Mucosa of stomach (tissue), 1 donor: Measurements from ENCODE around the gene PADI2.

Experiments
- H3K27me3 ChIP-seq: one replicate; pipeline ENCODE4 v1.7.0; 2013; ENCODE audit warnings: mild to moderate bottlenecking, low read length; ENCODE audit not compliant: control insufficient read depth, insufficient read depth
- H3K36me3 ChIP-seq: one replicate; pipeline ENCODE4 v1.7.0; 2013; ENCODE audit warnings: low read length; ENCODE audit not compliant: control insufficient read depth, insufficient read depth
- H3K4me1 ChIP-seq: one replicate; pipeline ENCODE4 v1.7.0; 2013; ENCODE audit warnings: mild to moderate bottlenecking, low read length; ENCODE audit not compliant: control insufficient read depth, insufficient read depth
- H3K4me3 ChIP-seq: one replicate; pipeline ENCODE4 v1.7.0; 2013; ENCODE audit warnings: low read length
- H3K9ac ChIP-seq: one replicate; pipeline ENCODE4 v1.7.0; 2013; ENCODE audit warnings: mild to moderate bottlenecking, low read length, moderate library complexity
- H3K9me3 ChIP-seq: one replicate; pipeline ENCODE4 v1.7.0; 2013; ENCODE audit warnings: mild to moderate bottlenecking, low read length, moderate library complexity; ENCODE audit not compliant: control insufficient read depth
- donor health status: Pancreatic carcinoma.

PADI2 gene

DNA sequence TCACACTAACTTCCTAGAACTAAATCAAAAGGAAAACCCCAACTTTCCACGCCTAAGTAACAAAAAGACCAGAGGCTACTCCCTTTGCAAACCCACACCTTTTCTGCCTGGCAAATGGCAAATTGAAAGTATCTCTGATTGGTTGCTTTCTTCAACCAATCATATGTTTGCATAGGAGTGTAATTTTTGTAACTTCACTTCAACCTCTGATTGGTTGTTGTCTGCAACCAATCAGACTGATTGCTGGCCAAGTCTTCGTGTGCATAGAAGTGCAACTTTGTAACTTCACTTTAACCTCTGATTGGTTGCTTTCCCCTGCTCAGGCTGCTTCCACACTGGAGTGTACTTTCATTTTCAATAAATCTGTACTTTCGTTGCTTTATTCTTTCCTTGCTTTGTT is 36.9 kb upstream of the PADI2 start:
- Histone ChIP-seq H3K4me1 (no peaks in the 10 kb centered on the region), H3K4me3 (no peak overlapping the region), H3K36me3 (no peaks in the 10 kb centered on the region), H3K27me3 (no peaks in the 10 kb centered on the region), H3K9me3 (no peaks in the 10 kb centered on the region), H3K9ac (no peak overlapping the region)

DNA sequence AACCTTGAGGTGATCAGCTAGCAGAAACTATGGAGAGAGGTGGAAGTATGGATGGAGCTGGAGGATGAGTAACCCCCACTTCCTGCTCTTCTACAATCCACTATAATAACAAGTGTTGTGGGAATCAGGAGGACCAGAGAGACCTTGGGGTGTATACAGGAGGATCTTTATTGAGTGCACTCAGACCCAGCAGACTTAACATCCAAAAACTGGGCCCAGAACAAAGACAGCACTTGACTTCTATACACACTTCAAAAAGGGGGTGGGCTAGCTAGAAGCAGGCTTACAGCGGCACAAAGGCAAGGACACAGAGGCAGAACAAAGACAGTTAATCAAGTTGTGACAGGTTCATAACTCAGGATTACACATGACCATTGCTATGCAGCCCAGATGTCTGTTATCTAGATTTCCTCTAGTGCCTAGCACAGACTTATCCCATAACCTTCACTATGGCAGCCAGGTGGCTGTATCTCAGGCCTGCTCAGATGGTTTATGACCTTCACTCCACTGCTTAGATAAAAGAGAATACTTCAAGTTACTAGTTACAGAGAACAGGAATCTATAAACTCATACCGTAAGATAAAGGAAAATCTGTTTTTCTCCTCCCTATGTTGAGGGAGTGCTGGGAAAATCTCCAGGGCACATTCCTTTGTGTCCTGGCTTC is 36.1 kb upstream of the PADI2 start:
- Histone ChIP-seq H3K9me3 (no peaks in the 10 kb centered on the region), H3K27me3 (no peaks in the 10 kb centered on the region), H3K9ac (no peak overlapping the region), H3K36me3 (no peaks in the 10 kb centered on the region), H3K4me3 (no peak overlapping the region), H3K4me1 (no peaks in the 10 kb centered on the region)

DNA sequence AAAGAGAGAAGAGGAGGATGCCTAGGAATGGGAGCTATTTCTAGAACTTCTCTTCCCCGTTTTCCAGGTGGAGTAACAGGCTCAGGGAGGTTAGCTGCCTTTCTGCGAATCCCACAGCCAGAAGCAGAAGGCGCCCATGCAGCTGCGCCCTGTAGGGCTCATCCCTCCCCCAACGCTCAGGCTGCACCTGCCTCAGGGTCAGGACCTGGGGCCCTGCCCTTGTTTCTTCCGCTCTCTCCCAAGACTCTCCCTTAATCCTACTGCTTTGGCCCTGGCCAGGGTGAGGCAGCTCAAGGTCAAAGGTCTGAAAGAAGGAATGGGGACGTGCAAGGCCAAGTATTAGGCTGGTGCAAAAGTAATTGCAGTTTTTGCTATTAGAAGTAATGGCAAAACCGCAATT is 30.5 kb upstream of the PADI2 start:
- Histone ChIP-seq H3K4me1 (no peaks in the 10 kb centered on the region), H3K27me3 (peaks cover 32% of the 10 kb centered on the region), H3K9me3 (no peaks in the 10 kb centered on the region), H3K4me3 (no peak overlapping the region), H3K36me3 (no peaks in the 10 kb centered on the region), H3K9ac (no peak overlapping the region)

DNA sequence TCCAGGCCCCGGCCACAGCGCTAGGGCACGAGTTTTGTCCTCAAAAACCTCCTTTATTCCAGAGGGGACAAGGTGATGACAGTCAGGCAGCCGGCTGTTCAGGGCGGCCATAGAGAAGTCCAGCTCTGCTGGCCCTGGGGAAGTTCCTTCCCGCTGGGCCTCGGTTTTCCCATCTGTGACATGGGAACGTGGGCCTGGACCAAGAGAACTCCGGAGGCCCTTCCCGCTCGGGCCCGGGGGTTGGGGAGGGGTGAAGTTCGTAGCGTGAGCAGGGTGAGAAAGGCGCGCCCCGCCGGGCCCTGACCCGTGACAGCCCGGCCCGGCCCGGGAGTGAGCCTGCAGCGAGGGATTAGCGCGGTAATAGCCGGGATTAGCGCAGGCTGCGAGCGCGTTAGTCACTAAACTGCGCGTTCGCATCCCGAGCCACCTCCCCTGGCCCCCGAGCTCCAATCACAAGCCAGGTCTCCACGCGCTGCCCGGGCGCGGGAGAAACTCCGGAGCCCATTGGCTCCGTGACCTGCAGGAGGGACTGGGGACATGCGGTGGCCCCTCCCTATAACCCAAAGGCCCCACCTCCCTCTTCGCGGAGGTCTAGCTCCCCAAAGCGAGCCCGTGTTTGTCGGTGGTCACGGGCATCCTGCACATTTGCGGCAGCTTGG is 29.8 kb upstream of the PADI2 start:
- Histone ChIP-seq H3K4me1 (no peaks in the 10 kb centered on the region), H3K9me3 (no peaks in the 10 kb centered on the region), H3K27me3 (peaks cover 32% of the 10 kb centered on the region), H3K4me3 (no peak overlapping the region), H3K36me3 (no peaks in the 10 kb centered on the region), H3K9ac (no peak overlapping the region)

DNA sequence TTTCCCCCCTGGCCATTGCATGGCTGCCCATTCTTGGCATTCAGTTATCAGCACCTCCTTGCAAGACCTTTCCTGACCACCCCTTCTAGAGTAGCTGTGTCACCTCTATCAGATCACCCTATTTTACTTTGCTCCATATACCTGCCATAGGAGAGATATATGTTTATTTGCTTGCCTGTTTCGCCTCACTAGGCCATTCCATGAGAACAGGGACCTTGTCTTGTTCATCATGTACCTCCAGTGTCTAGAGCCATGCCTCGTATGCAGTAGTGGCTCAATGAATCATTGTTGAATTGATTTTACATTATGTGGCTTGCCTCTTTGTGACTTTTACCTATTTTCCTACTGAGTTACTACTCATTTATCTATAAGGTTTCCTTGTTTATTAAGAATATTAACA is 26.4 kb upstream of the PADI2 start:
- H3K27me3 ChIP-seq: peaks cover 32% of the 10 kb centered on the region
- H3K4me1 ChIP-seq: no peaks in the 10 kb centered on the region
- H3K9me3 ChIP-seq: no peaks in the 10 kb centered on the region
- H3K9ac ChIP-seq: no peak overlapping the region
- H3K4me3 ChIP-seq: no peak overlapping the region
- H3K36me3 ChIP-seq: no peaks in the 10 kb centered on the region

DNA sequence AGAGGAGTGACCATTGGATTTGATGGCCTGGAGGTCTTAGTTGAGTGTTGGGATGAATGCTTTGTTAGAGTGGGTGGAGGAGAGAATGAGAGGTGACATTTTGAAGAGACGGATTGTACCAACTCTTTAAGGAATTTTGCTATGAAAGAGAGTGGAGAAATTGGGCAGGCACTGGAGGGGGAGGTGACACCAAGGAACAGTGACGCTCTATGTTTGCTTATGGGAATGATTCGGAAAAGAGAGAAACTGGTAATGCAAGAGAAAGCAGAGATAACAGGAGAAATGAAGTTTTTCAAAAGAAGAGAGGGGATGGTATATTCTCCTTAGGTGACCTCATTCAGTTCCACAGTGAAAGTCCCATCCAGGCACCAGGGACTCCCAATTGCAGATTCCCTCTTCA is 24.5 kb upstream of the PADI2 start:
- peaks cover 18% of the 10 kb centered on the region for H3K27me3 ChIP-seq

DNA sequence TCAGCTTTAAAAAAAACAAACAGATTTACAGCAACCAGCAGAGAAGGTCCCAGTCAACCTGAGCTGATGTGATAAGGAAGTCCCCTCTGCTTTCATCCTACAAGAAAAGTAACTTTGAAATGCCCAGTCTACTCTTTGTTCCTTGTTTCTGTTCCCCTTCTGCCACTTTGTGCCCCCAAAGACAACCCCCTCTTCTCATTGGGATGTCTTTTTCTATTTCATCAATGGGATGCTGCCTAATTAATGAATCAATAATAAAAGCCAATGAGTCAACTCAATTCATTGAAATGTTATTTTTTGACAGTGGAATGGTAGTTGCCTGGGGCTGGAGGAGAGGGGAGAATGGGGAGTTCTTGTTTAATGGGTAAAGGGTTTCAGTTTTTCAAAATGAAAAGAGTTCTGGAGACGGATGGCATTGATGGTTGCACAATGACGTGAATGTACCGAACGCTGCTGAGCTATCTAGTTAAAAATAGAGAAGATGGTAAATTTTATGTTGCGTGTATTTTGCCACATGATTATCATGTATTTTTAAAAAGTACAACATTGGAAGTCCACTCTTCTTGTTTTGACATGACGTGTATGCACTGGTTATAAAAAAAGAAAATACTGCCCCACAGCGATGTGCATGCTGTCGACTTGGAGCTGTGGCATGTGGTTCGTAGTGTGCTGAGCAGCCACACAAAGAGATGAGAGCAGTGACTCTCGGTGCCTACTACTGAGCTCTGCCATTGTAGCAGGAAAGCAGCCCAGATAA is 22.4 kb upstream of the PADI2 start:
- no peak overlapping the region for H3K9ac ChIP-seq
- H3K27me3 ChIP-seq: peaks cover 12% of the 10 kb centered on the region
- H3K4me1 ChIP-seq: no peaks in the 10 kb centered on the region
- no peaks in the 10 kb centered on the region for H3K36me3 ChIP-seq
- no peaks in the 10 kb centered on the region for H3K9me3 ChIP-seq
- no peak overlapping the region for H3K4me3 ChIP-seq

More for the DNA sequence above, 24.5 kb upstream of the PADI2 start:
- no peak overlapping the region for H3K9ac ChIP-seq
- H3K36me3 ChIP-seq: no peaks in the 10 kb centered on the region
- no peaks in the 10 kb centered on the region for H3K4me1 ChIP-seq
- no peak overlapping the region for H3K4me3 ChIP-seq
- no peaks in the 10 kb centered on the region for H3K9me3 ChIP-seq

DNA sequence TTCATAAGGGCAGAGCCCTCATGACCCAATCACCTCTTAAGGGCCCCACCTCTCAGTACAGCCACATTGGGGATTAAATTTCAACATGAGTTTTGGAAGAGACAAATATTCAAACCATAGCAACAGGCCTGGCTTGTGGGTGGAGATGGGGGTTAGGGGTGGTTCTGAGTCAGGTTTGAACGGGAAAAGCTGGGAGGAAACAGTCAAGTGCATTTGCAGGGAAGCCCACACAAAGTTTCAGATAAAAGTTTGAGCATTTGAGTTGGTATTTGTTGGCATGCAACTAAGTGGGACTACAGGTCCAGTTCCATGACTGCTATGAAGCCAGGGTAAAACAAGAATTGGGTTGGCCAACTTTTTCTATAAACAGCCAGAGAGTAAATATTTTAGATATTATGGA is 21.0 kb upstream of the PADI2 start:
- Histone ChIP-seq H3K36me3 (no peaks in the 10 kb centered on the region), H3K4me1 (no peaks in the 10 kb centered on the region), H3K4me3 (no peak overlapping the region), H3K9ac (no peak overlapping the region), H3K27me3 (peaks cover 11% of the 10 kb centered on the region), H3K9me3 (no peaks in the 10 kb centered on the region)

DNA sequence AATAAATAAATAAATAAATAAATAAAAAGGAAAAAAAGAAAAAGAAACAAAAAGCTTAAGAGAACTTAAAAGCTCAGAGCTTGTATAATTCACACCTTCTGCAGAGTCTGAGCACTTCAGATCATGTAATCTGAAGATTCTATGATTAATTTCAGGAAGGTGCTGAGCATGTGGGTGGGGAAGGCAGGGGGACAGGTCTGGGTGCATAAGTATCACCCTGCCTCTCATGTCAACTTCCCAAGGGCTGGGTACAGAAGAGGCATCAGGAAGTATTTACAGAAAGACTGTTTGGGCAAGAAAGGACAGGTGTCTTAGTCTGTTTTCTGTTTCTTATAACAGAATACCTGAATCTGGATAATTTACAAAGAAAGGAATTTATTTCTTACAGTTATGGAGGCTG is 20.4 kb upstream of the PADI2 start:
- H3K4me3 ChIP-seq: no peak overlapping the region
- H3K9me3 ChIP-seq: no peaks in the 10 kb centered on the region
- H3K27me3 ChIP-seq: peaks cover 7% of the 10 kb centered on the region
- no peaks in the 10 kb centered on the region for H3K36me3 ChIP-seq
- no peaks in the 10 kb centered on the region for H3K4me1 ChIP-seq
- no peak overlapping the region for H3K9ac ChIP-seq

DNA sequence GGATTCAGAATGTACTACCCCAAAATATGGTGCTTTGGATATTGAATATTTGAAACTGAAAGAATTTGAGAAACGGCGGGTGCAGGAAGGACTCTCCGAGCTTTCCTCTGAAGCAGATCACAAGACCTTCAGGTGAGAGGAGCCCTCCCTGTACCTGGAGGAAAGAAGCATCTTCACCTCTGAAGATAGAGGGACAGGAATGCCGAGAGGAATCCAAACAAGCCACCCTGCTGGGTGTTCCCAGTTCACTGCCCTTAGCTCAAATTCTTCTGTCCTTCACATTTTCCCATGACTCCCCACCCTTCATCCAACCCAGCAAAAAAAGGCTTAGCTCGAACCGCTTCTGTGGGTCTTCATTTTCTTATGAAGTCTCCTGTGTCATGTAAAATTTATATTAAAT is 18.2 kb upstream of the PADI2 start:
- no peaks in the 10 kb centered on the region for H3K9me3 ChIP-seq
- no peak overlapping the region for H3K9ac ChIP-seq
- H3K4me3 ChIP-seq: no peak overlapping the region
- no peaks in the 10 kb centered on the region for H3K36me3 ChIP-seq
- H3K4me1 ChIP-seq: no peaks in the 10 kb centered on the region
- peaks cover 7% of the 10 kb centered on the region for H3K27me3 ChIP-seq

DNA sequence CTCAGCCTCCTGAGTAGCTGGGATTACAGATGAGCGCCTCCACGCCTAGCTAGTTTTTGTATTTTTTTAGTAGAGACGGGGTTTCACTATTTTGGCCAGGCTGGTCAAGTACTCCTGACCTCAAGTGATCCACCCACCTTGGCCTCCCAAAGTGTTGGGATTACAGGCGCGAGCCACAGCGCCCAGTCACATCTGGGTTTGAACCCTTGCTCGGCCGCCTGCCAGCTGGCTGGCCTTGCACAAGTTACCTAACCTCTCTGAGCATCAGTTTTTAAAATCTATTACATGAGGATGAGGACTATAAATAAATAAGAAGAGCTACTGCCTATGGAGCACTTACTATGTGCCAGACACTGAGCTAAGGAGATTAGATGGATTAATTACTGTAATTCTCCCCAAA is 17.7 kb upstream of the PADI2 start:
- no peaks in the 10 kb centered on the region for H3K9me3 ChIP-seq
- H3K27me3 ChIP-seq: peaks cover 7% of the 10 kb centered on the region
- H3K4me1 ChIP-seq: no peaks in the 10 kb centered on the region
- H3K9ac ChIP-seq: no peak overlapping the region
- H3K36me3 ChIP-seq: no peaks in the 10 kb centered on the region
- no peak overlapping the region for H3K4me3 ChIP-seq

DNA sequence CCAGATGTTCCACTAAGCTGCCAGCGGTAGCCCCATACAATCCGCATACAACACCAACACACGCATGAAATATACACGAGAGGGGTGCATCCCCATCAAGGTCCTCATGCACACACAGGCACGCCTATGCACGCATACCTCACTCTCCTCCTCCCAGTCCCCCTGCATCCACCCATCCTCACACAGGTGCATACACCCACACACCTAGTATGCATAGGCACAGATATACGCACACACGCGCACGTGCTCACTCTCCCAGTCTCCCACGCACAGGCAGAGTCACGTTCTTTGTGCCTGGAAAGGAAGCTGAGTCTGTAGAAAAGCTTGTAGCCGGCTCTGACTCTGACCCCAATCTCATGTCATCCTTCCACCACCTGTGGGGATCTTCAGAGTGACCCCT is 16.9 kb upstream of the PADI2 start:
- Histone ChIP-seq H3K36me3 (no peaks in the 10 kb centered on the region), H3K4me3 (no peak overlapping the region), H3K9me3 (no peaks in the 10 kb centered on the region), H3K4me1 (no peaks in the 10 kb centered on the region), H3K9ac (no peak overlapping the region), H3K27me3 (peaks cover 7% of the 10 kb centered on the region)
